ENCODE results near the gene SCUBE3. TPM values are rescaled to one million over a fixed set of nuclear protein-coding genes. Genes with fewer than 3 reads are reported as not detected.

Gene SCUBE3
- total and polyA plus RNA-seq, 2 of the 13 experiments (the other 11 are each of a cell fraction or from before 2014, with no cell fraction given): not detected

DNA sequence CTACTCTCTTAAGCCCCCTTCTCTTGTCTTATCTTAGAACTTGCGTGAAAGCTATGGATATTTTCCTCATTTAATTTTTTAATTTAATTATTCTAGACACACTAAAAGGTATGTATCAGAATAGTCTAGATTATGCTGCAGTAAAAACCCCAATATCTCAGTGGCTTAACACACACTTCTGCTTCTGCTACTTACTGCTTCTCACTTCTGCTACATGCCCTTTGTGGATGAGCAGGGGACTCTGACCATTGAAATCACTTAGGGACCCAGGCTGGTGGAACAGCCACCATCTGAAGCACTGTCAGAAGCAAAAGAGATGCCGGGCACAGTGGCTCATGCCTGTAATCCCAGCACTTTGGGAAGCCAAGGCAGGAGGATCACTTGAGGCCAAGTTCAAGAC, 27.2 kb upstream of the SCUBE3 start:
- no TSS peak for BruUV-seq (replicated peaks)

DNA sequence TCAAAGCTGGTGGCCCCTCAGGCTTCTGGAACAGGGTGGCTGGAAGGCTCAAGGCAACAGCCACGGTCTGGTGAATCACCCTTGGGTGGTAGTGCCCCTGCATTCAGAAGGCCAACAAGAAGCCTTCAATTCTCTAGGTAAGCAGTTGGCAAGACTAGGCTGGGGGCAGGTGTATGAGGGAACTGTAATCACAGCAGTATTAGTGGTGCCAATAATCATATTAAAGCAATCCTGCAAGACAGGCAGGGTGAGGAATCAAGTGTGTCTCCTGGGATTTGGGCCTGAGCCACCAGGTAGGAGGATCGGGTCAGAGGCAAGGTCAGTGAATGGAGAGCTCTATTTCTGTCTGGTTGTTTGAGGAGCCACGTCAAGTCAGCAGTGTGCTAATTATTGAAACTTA, 24.9 kb upstream of the SCUBE3 start:
- H3K36me3 ChIP-seq (replicated peaks in 1 of 2; ENCODE audit: control insufficient read depth in 1 of 2, insufficient read depth in 2 of 2, low read length in 2 of 2): no peaks in the 10 kb centered on the region
- peaks cover 2 to 19% of the 10 kb centered on the region in 2 experiments; a peak in 3 of 5 replicates for H3K27me3 ChIP-seq (ENCODE audit: control insufficient read depth in 1 of 2, insufficient read depth in 2 of 2, low read length in 2 of 2)
- no peak overlapping the region for H3K9ac ChIP-seq (ENCODE audit: insufficient read depth, low read depth, low read length)
- WGBS (ENCODE audit: low lambda C conversion rate): 0% methylated on average over 3 of the region's 3 CpGs
- in situ Hi-C loops (cut with HindIII; ENCODE audit: extremely low pct_ligation_motif_present, low pct_unique_long_range_greater_than_20kb) (no loop called here), intact Hi-C loops (cut with micrococcal nuclease; ENCODE audit: unreplicated experiment) (no loop called here)
- no peak for ATAC-seq
- BruUV-seq (replicated peaks): no TSS peak
- no peak overlapping the region for H3K4me3 ChIP-seq (replicated peaks in 1 of 3; ENCODE audit: insufficient read depth in 1 of 3, low read depth in 2 of 3, low read length in 3 of 3)
- DNase-seq (ENCODE audit: low spot score): no peak
- H3K4me1 ChIP-seq (ENCODE audit: insufficient read depth, low read length): peaks cover 24% of the 10 kb centered on the region
- H3K4me2 ChIP-seq (ENCODE audit: low read depth, low read length): no peak overlapping the region
- no peaks in the 10 kb centered on the region for H4K20me1 ChIP-seq (ENCODE audit: insufficient read depth, low read length)
- FAIRE-seq: no peak
- ChIA-PET CTCF (ENCODE audit: low intra/inter-chr PET ratio, low total read pairs) (no interaction called here), POLR2A (no interaction called here)
- no peaks in the 10 kb centered on the region for H3K79me2 ChIP-seq (ENCODE audit: insufficient read depth, low read length)
- H3K27ac ChIP-seq (ENCODE audit: extremely low read length, insufficient read depth, low read length): no peak overlapping the region
- no peaks in the 10 kb centered on the region for H3K9me3 ChIP-seq (ENCODE audit: low read length)
- no peak overlapping the region for H2AFZ ChIP-seq (ENCODE audit: low read length)
- TF ChIP-seq MXI1 (IDR thresholded peaks at IDR 0.05; ENCODE audit: borderline replicate concordance, low read depth, low read length) (no peak), YEATS4 (CRISPR knock-in tag; IDR thresholded peaks at IDR 0.05; ENCODE audit: borderline replicate concordance) (no peak), ZBTB8A (CRISPR knock-in tag; IDR thresholded peaks at IDR 0.05; ENCODE audit: borderline replicate concordance, low read depth) (no peak)
- TF ChIP-seq, protein P1, sequence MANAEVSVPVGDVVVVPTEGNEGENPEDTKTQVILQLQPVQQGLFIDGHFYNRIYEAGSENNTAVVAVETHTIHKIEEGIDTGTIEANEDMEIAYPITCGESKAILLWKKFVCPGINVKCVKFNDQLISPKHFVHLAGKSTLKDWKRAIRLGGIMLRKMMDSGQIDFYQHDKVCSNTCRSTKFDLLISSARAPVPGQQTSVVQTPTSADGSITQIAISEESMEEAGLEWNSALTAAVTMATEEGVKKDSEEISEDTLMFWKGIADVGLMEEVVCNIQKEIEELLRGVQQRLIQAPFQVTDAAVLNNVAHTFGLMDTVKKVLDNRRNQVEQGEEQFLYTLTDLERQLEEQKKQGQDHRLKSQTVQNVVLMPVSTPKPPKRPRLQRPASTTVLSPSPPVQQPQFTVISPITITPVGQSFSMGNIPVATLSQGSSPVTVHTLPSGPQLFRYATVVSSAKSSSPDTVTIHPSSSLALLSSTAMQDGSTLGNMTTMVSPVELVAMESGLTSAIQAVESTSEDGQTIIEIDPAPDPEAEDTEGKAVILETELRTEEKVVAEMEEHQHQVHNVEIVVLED (CRISPR knock-in tag; IDR thresholded peaks at IDR 0.05; ENCODE audit: borderline replicate concordance): no peak
- TF ChIP-seq, protein P2, sequence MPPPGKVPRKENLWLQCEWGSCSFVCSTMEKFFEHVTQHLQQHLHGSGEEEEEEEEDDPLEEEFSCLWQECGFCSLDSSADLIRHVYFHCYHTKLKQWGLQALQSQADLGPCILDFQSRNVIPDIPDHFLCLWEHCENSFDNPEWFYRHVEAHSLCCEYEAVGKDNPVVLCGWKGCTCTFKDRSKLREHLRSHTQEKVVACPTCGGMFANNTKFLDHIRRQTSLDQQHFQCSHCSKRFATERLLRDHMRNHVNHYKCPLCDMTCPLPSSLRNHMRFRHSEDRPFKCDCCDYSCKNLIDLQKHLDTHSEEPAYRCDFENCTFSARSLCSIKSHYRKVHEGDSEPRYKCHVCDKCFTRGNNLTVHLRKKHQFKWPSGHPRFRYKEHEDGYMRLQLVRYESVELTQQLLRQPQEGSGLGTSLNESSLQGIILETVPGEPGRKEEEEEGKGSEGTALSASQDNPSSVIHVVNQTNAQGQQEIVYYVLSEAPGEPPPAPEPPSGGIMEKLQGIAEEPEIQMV (CRISPR knock-in tag; IDR thresholded peaks at IDR 0.05; ENCODE audit: low read depth): no peak
- TF ChIP-seq, protein P3, sequence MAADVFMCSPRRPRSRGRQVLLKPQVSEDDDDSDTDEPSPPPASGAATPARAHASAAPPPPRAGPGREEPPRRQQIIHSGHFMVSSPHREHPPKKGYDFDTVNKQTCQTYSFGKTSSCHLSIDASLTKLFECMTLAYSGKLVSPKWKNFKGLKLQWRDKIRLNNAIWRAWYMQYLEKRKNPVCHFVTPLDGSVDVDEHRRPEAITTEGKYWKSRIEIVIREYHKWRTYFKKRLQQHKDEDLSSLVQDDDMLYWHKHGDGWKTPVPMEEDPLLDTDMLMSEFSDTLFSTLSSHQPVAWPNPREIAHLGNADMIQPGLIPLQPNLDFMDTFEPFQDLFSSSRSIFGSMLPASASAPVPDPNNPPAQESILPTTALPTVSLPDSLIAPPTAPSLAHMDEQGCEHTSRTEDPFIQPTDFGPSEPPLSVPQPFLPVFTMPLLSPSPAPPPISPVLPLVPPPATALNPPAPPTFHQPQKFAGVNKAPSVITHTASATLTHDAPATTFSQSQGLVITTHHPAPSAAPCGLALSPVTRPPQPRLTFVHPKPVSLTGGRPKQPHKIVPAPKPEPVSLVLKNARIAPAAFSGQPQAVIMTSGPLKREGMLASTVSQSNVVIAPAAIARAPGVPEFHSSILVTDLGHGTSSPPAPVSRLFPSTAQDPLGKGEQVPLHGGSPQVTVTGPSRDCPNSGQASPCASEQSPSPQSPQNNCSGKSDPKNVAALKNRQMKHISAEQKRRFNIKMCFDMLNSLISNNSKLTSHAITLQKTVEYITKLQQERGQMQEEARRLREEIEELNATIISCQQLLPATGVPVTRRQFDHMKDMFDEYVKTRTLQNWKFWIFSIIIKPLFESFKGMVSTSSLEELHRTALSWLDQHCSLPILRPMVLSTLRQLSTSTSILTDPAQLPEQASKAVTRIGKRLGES (CRISPR knock-in tag; IDR thresholded peaks at IDR 0.05; ENCODE audit: borderline replicate concordance): no peak

More for the DNA sequence above, 27.2 kb upstream of the SCUBE3 start:
- POLR2A ChIA-PET: no interaction called here
- Histone ChIP-seq H4K20me1 (ENCODE audit: insufficient read depth, low read length) (no peaks in the 10 kb centered on the region), H3K36me3 (replicated peaks in 1 of 2; ENCODE audit: control insufficient read depth in 1 of 2, insufficient read depth in 2 of 2, low read length in 2 of 2) (no peaks in the 10 kb centered on the region), H3K27ac (ENCODE audit: extremely low read length, insufficient read depth, low read length) (no peak overlapping the region), H3K27me3 (ENCODE audit: control insufficient read depth in 1 of 2, insufficient read depth in 2 of 2, low read length in 2 of 2) (peaks cover 2 to 7% of the 10 kb centered on the region in 2 experiments; a peak in 3 of 5 replicates), H3K4me1 (ENCODE audit: insufficient read depth, low read length) (peaks cover 31% of the 10 kb centered on the region), H3K4me2 (ENCODE audit: low read depth, low read length) (no peak overlapping the region), H3K4me3 (replicated peaks in 1 of 3; ENCODE audit: insufficient read depth in 1 of 3, low read depth in 2 of 3, low read length in 3 of 3) (no peak overlapping the region), H3K79me2 (ENCODE audit: insufficient read depth, low read length) (no peaks in the 10 kb centered on the region), H2AFZ (ENCODE audit: low read length) (no peak overlapping the region), H3K9me3 (ENCODE audit: low read length) (no peaks in the 10 kb centered on the region), H3K9ac (ENCODE audit: insufficient read depth, low read depth, low read length) (no peak overlapping the region)
- intact Hi-C loops (cut with micrococcal nuclease; ENCODE audit: unreplicated experiment): no loop called here
- ATAC-seq (no peak), FAIRE-seq (no peak), DNase-seq (ENCODE audit: low spot score) (no peak)
- WGBS (ENCODE audit: low lambda C conversion rate): 90% methylated on average over 2 of the region's 2 CpGs
- CTCF ChIA-PET (ENCODE audit: low intra/inter-chr PET ratio, low total read pairs): no interaction called here
- TF ChIP-seq NR3C1 (CRISPR knock-in tag; IDR thresholded peaks at IDR 0.05) (no peak), RBFOX2 (IDR thresholded peaks at IDR 0.05; ENCODE audit: low read depth, low read length) (no peak), ZNF737 (CRISPR knock-in tag; IDR thresholded peaks at IDR 0.05; ENCODE audit: borderline replicate concordance) (no peak), KAT7 (CRISPR knock-in tag; IDR thresholded peaks at IDR 0.05; ENCODE audit: borderline replicate concordance) (no peak), ZNF160 (CRISPR knock-in tag; IDR thresholded peaks at IDR 0.05) (no peak), ZSCAN12 (CRISPR knock-in tag; IDR thresholded peaks at IDR 0.05) (no peak)
- TF ChIP-seq, protein P4, sequence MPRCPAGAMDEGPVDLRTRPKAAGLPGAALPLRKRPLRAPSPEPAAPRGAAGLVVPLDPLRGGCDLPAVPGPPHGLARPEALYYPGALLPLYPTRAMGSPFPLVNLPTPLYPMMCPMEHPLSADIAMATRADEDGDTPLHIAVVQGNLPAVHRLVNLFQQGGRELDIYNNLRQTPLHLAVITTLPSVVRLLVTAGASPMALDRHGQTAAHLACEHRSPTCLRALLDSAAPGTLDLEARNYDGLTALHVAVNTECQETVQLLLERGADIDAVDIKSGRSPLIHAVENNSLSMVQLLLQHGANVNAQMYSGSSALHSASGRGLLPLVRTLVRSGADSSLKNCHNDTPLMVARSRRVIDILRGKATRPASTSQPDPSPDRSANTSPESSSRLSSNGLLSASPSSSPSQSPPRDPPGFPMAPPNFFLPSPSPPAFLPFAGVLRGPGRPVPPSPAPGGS (CRISPR knock-in tag; IDR thresholded peaks at IDR 0.05): no peak
- in situ Hi-C loops (cut with HindIII; ENCODE audit: extremely low pct_ligation_motif_present, low pct_unique_long_range_greater_than_20kb): no loop called here
